ENCODE data around the gene SMAD6. TPM values are rescaled to one million over a fixed set of nuclear protein-coding genes. Genes with fewer than 3 reads are reported as not detected.
A peak's percentile ranks its signal among the peaks of the same experiment; 100 is the strongest.
"Not testable (repeated sequence)": the region's sequence is repeated elsewhere in the genome, so short reads cannot be mapped to it uniquely, and the experiment has no call there.

The SMAD6 gene
- total RNA-seq, 1 donor from 2014 or later, result 8.9 TPM

GRCh38 chr15:66684136-66684681 is 17.8 kb upstream of the SMAD6 start:
- Histone ChIP-seq H3K36me3 (ENCODE audit: control insufficient read depth in 3 of 3, insufficient read depth in 3 of 3, low read length in 3 of 3) (no peaks in the 10 kb centered on the region), H3K27ac (ENCODE audit: low read depth, low read length) (no peak overlapping the region), H3K9ac (ENCODE audit: low read depth in 1 of 3, low read length in 3 of 3) (no peak overlapping the region), H3K4me1 (ENCODE audit: control insufficient read depth in 3 of 3, insufficient read depth in 3 of 3, low read length in 3 of 3) (no peaks in the 10 kb centered on the region), H3K9me3 (ENCODE audit: control insufficient read depth in 3 of 3, low read length in 3 of 3) (peaks cover 4 to 9% (median 6%) of the 10 kb centered on the region in 3 donors), H3K4me3 (ENCODE audit: low read length in 3 of 3) (no peak overlapping the region), H3K27me3 (ENCODE audit: control insufficient read depth in 3 of 3, insufficient read depth in 3 of 3, low read length in 3 of 3) (no peaks in the 10 kb centered on the region)

DNA sequence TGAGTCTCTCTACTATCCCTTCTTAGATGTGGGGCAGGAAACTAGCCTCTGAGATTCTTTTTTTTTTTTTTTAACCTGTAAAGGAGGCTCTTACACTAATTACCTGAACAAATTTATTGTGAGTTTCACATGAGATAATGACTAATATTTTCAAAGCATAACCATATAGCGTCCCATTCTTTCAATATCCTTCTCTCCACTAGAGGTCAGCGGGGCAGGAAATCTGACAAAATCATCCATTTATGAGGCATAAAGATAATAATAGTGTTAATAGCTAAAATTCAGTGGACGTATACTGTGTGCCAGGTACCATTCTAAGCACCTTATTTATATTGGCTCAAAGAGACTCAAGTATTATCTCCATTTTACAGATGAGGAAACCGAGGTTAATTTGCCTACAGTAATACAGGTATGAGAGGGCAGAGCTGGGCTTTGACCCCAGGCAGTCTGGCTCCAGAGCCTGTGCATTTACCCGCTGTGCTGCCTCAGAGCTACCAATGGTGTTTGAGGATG is 16.3 kb upstream of the SMAD6 start:
- Histone ChIP-seq H3K4me3 (ENCODE audit: low read length in 3 of 3) (no peak overlapping the region), H3K36me3 (ENCODE audit: control insufficient read depth in 3 of 3, insufficient read depth in 3 of 3, low read length in 3 of 3) (no peaks in the 10 kb centered on the region)

GRCh38 chr15:66690912-66691311 is 11.1 kb upstream of the SMAD6 start:
- H3K36me3 ChIP-seq (ENCODE audit: control insufficient read depth in 3 of 3, insufficient read depth in 3 of 3, low read length in 3 of 3); H3K9me3 ChIP-seq (ENCODE audit: control insufficient read depth in 3 of 3, low read length in 3 of 3): not testable (repeated sequence)

More for the DNA sequence above, 16.3 kb upstream of the SMAD6 start:
- Histone ChIP-seq H3K9me3 (ENCODE audit: control insufficient read depth in 3 of 3, low read length in 3 of 3) (peaks cover 4 to 9% (median 6%) of the 10 kb centered on the region in 3 donors), H3K9ac (ENCODE audit: low read depth in 1 of 3, low read length in 3 of 3) (no peak overlapping the region), H3K4me1 (ENCODE audit: control insufficient read depth in 3 of 3, insufficient read depth in 3 of 3, low read length in 3 of 3) (no peaks in the 10 kb centered on the region), H3K27me3 (ENCODE audit: control insufficient read depth in 3 of 3, insufficient read depth in 3 of 3, low read length in 3 of 3) (no peaks in the 10 kb centered on the region), H3K27ac (ENCODE audit: low read depth, low read length) (no peak overlapping the region)

DNA sequence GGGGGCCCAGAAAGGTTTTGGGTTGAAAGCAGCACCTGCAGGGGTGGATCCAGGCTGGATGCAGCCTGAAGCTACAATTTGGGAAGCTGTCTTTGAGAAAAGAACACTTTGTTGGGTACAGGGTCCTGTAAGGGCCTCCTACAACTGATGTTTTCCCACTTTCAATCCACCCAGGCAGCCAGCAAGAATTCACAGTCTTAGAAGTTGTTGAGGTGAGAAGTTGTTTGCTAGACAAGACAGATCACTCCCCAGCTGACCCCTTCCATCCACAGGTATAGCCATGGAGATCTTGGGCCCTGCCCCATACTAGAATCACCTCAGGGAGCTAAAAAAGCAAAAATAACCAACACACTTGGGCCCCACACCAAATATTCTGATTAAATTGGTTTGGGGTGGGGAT is 10.3 kb upstream of the SMAD6 start:
- no peaks in the 10 kb centered on the region for H3K27me3 ChIP-seq (ENCODE audit: control insufficient read depth in 3 of 3, insufficient read depth in 3 of 3, low read length in 3 of 3)
- no peaks in the 10 kb centered on the region for H3K36me3 ChIP-seq (ENCODE audit: control insufficient read depth in 3 of 3, insufficient read depth in 3 of 3, low read length in 3 of 3)
- H3K4me3 ChIP-seq (ENCODE audit: low read length in 3 of 3), result no peak overlapping the region
- no peak overlapping the region for H3K27ac ChIP-seq (ENCODE audit: low read depth, low read length)
- no peaks in the 10 kb centered on the region for H3K9me3 ChIP-seq (ENCODE audit: control insufficient read depth in 3 of 3, low read length in 3 of 3)
- H3K9ac ChIP-seq (ENCODE audit: low read depth in 1 of 3, low read length in 3 of 3), result no peak overlapping the region
- H3K4me1 ChIP-seq (ENCODE audit: control insufficient read depth in 3 of 3, insufficient read depth in 3 of 3, low read length in 3 of 3), result no peaks in the 10 kb centered on the region

More at GRCh38 chr15:66690912-66691311, 11.1 kb upstream of the SMAD6 start:
- not testable (repeated sequence) for H3K4me1 ChIP-seq (ENCODE audit: control insufficient read depth in 3 of 3, insufficient read depth in 3 of 3, low read length in 3 of 3); H3K27ac ChIP-seq (ENCODE audit: low read depth, low read length); H3K4me3 ChIP-seq (ENCODE audit: low read length in 3 of 3); H3K9ac ChIP-seq (ENCODE audit: low read depth in 1 of 3, low read length in 3 of 3); H3K27me3 ChIP-seq (ENCODE audit: control insufficient read depth in 3 of 3, insufficient read depth in 3 of 3, low read length in 3 of 3)

DNA sequence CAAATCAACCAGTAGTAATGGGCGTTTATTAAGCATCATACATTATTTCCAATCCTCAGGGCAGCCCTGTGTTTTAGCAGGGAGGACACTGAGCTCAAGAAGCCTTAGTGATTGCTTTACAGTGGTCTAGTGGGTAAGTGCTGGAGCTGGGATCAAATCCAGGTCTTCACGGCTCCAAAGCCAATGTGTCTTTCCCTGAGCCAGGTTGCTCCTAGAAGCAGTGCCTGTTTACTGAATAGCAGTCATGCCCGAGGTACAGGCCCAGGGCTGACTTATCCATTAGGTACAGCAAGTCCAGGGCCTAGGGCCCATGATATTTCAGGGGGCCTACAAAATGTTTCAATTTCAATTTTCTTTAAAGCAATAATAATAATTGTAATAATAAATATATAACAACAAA is 9.6 kb upstream of the SMAD6 start:
- no peak overlapping the region for H3K9ac ChIP-seq (ENCODE audit: low read depth in 1 of 3, low read length in 3 of 3)
- H3K27ac ChIP-seq (ENCODE audit: low read depth, low read length), result no peak overlapping the region

GRCh38 chr15:66692808-66693596 is 9.0 kb upstream of the SMAD6 start:
- Histone ChIP-seq H3K4me1 (ENCODE audit: control insufficient read depth in 3 of 3, insufficient read depth in 3 of 3, low read length in 3 of 3) (no peaks in the 10 kb centered on the region), H3K9me3 (ENCODE audit: control insufficient read depth in 3 of 3, low read length in 3 of 3) (no peaks in the 10 kb centered on the region), H3K27me3 (ENCODE audit: control insufficient read depth in 3 of 3, insufficient read depth in 3 of 3, low read length in 3 of 3) (no peaks in the 10 kb centered on the region), H3K36me3 (ENCODE audit: control insufficient read depth in 3 of 3, insufficient read depth in 3 of 3, low read length in 3 of 3) (no peaks in the 10 kb centered on the region), H3K27ac (ENCODE audit: low read depth, low read length) (no peak overlapping the region), H3K4me3 (ENCODE audit: low read length in 3 of 3) (no peak overlapping the region), H3K9ac (ENCODE audit: low read depth in 1 of 3, low read length in 3 of 3) (no peak overlapping the region)

More for the DNA sequence above, 9.6 kb upstream of the SMAD6 start:
- Histone ChIP-seq H3K4me3 (ENCODE audit: low read length in 3 of 3) (no peak overlapping the region), H3K27me3 (ENCODE audit: control insufficient read depth in 3 of 3, insufficient read depth in 3 of 3, low read length in 3 of 3) (no peaks in the 10 kb centered on the region), H3K9me3 (ENCODE audit: control insufficient read depth in 3 of 3, low read length in 3 of 3) (no peaks in the 10 kb centered on the region), H3K4me1 (ENCODE audit: control insufficient read depth in 3 of 3, insufficient read depth in 3 of 3, low read length in 3 of 3) (no peaks in the 10 kb centered on the region), H3K36me3 (ENCODE audit: control insufficient read depth in 3 of 3, insufficient read depth in 3 of 3, low read length in 3 of 3) (no peaks in the 10 kb centered on the region)

DNA sequence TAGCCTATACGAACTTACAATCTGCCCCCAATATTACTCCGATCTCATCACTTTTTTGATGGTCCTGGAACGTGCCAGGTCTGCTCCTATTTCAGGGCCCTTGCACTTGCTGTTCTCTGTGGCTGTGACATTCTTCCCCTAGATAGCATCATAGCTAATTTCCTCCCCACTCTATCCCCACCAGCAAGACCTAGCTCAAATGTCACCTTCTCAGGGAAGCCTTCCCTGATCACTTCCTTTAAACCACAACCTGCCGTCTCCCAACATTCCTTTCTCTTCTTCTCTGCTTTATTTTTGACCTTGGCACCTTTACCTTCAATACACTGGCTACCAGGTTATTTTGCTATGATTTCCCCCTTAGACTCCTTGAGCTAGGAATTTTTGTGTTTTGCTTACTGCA is 5.3 kb upstream of the SMAD6 start:
- no peak overlapping the region for H3K9ac ChIP-seq (ENCODE audit: low read depth in 1 of 3, low read length in 3 of 3)
- H3K36me3 ChIP-seq (ENCODE audit: control insufficient read depth in 3 of 3, insufficient read depth in 3 of 3, low read length in 3 of 3), result no peaks in the 10 kb centered on the region

DNA sequence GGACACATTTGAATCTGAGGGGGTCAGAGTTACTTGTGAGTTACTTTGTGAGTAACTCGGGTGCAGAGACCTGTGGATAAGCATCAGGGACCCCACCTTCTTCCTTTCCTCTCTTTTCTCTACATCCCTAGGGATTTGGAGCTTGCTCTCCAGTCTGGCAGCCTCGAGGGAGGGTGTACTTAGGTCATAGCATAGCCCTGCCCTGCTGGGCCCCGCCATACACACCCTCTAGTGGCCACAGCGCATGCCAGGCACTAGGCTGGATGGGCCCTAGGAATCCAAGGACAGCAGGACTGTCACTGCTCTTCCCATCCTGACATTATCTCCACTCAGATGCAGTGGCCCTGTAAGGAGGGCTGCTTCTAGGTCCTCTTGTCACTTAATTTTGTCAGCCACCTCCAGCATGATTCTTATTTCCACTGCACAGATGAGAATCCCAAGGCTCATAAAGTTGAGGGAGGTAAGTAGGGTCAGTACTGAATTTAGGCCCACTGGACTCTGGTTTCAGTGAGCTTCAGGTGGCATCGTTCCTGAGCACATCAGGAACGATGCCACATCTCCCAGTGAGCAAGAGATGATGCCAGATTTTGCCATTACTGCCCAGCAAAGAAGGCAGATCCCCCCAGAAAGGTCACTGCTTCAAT is 3.6 kb upstream of the SMAD6 start:
- Histone ChIP-seq H3K27ac (ENCODE audit: low read depth, low read length) (no peak overlapping the region), H3K27me3 (ENCODE audit: control insufficient read depth in 3 of 3, insufficient read depth in 3 of 3, low read length in 3 of 3) (no peaks in the 10 kb centered on the region), H3K9ac (ENCODE audit: low read depth in 1 of 3, low read length in 3 of 3) (no peak overlapping the region), H3K4me1 (ENCODE audit: control insufficient read depth in 3 of 3, insufficient read depth in 3 of 3, low read length in 3 of 3) (peaks cover 15 to 21% (median 17%) of the 10 kb centered on the region in 3 donors), H3K4me3 (ENCODE audit: low read length in 3 of 3) (no peak overlapping the region), H3K36me3 (ENCODE audit: control insufficient read depth in 3 of 3, insufficient read depth in 3 of 3, low read length in 3 of 3) (no peaks in the 10 kb centered on the region), H3K9me3 (ENCODE audit: control insufficient read depth in 3 of 3, low read length in 3 of 3) (no peaks in the 10 kb centered on the region)

More for the DNA sequence above, 5.3 kb upstream of the SMAD6 start:
- Histone ChIP-seq H3K27ac (ENCODE audit: low read depth, low read length) (no peak overlapping the region), H3K4me3 (ENCODE audit: low read length in 3 of 3) (no peak overlapping the region), H3K9me3 (ENCODE audit: control insufficient read depth in 3 of 3, low read length in 3 of 3) (no peaks in the 10 kb centered on the region), H3K27me3 (ENCODE audit: control insufficient read depth in 3 of 3, insufficient read depth in 3 of 3, low read length in 3 of 3) (no peaks in the 10 kb centered on the region), H3K4me1 (ENCODE audit: control insufficient read depth in 3 of 3, insufficient read depth in 3 of 3, low read length in 3 of 3) (peaks cover 9 to 15% (median 13%) of the 10 kb centered on the region in 3 donors)

DNA sequence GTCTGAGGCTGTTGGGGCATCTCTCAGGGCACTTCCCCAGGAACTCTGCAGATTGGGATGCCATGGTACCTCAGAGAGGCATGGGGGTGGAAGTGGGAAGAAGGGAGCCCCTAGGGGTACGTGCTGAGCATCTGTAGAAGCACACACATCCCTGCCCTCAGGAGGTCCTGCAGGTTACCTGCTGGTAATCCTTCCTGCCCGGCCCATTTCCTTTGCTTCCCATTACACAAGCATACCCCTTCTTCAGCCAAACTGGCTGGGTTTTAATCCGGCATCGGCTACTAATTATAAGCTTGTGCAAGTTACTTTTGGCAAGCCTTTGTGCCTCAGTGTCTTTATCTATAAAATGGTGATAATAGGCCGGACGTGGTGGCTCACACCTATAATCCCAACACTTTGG is 3.1 kb upstream of the SMAD6 start:
- Histone ChIP-seq H3K4me3 (ENCODE audit: low read length in 3 of 3) (no peak overlapping the region), H3K9ac (ENCODE audit: low read depth in 1 of 3, low read length in 3 of 3) (no peak overlapping the region), H3K9me3 (ENCODE audit: control insufficient read depth in 3 of 3, low read length in 3 of 3) (no peaks in the 10 kb centered on the region), H3K27me3 (ENCODE audit: control insufficient read depth in 3 of 3, insufficient read depth in 3 of 3, low read length in 3 of 3) (no peaks in the 10 kb centered on the region), H3K36me3 (ENCODE audit: control insufficient read depth in 3 of 3, insufficient read depth in 3 of 3, low read length in 3 of 3) (no peaks in the 10 kb centered on the region), H3K27ac (ENCODE audit: low read depth, low read length) (no peak overlapping the region), H3K4me1 (ENCODE audit: control insufficient read depth in 3 of 3, insufficient read depth in 3 of 3, low read length in 3 of 3) (peaks cover 15 to 22% (median 18%) of the 10 kb centered on the region in 3 donors)

DNA sequence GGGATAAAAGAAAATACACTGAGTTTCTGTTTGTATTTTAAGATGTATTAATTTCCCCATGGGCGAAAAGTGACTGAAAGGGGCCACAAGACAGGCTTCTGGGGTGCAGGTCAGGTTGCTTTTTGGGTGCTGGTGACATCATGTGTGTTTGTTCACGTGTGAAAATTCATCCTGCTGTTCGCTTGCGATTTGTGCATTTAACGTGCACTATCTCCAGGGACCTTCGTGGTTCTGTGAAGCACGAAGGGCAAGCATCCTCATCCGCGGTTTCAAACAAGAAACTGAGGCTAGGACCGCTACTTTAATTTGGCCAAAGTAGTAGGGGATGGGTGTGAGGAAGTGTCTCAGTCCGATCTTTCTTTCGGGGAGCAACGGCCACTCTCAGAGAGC is 1.6 kb upstream of the SMAD6 start:
- Histone ChIP-seq H3K4me3 (ENCODE audit: low read length in 3 of 3) (peak overlapping the region; percentile 46 to 68 (median 61)), H3K9ac (ENCODE audit: low read depth in 1 of 3, low read length in 3 of 3) (peak overlapping the region in 2 of 3 donors; percentile 13 to 63), H3K9me3 (ENCODE audit: control insufficient read depth in 3 of 3, low read length in 3 of 3) (no peaks in the 10 kb centered on the region), H3K36me3 (ENCODE audit: control insufficient read depth in 3 of 3, insufficient read depth in 3 of 3, low read length in 3 of 3) (no peaks in the 10 kb centered on the region), H3K27me3 (ENCODE audit: control insufficient read depth in 3 of 3, insufficient read depth in 3 of 3, low read length in 3 of 3) (peaks cover 0 to 8% (median 0%) of the 10 kb centered on the region in 3 donors), H3K27ac (ENCODE audit: low read depth, low read length) (peak overlapping the region; percentile 6), H3K4me1 (ENCODE audit: control insufficient read depth in 3 of 3, insufficient read depth in 3 of 3, low read length in 3 of 3) (peaks cover 26 to 36% (median 32%) of the 10 kb centered on the region in 3 donors)
